HAP-1 (cell line): ENCODE data around the gene LIPC.

Source experiments
- DNase-seq, 2 experiments: peaks; one replicate each; pipeline ENCODE4 v3.0.0-alpha.2; 2016 to 2020; ENCODE audit warnings: low spot score in 2 of 2
- H3K27me3 ChIP-seq: fragments of 250-450 bp; sonication (Bioruptor Pico); 2 replicates; pipeline ENCODE4 v1.5.1; 2020; ENCODE audit warnings: low read depth, mild to moderate bottlenecking, moderate library complexity
- H3K36me3 ChIP-seq: fragments of 250-450 bp; sonication (Bioruptor Pico); replicated peaks from 2 replicates; pipeline ENCODE4 v1.5.1; 2020; ENCODE audit warnings: mild to moderate bottlenecking
- H3K4me1 ChIP-seq: fragments of 250-450 bp; sonication (Bioruptor Pico); 2 replicates; pipeline ENCODE4 v1.5.1; 2020; ENCODE audit warnings: mild to moderate bottlenecking
- H3K4me3 ChIP-seq: fragments of 250-450 bp; sonication (Bioruptor Pico); 2 replicates; pipeline ENCODE4 v1.5.1; 2020; ENCODE audit warnings: mild to moderate bottlenecking, moderate library complexity
- H3K9me3 ChIP-seq: fragments of 250-450 bp; sonication (Bioruptor Pico); 2 replicates; pipeline ENCODE4 v1.5.1; 2020; ENCODE audit warnings: mild to moderate bottlenecking, moderate library complexity
- in situ Hi-C: fragments of 300-500 bp; cut with MboI; formaldehyde crosslinking; loops from 3 replicates; pipeline ENCODE4 v1.14.3; 2020; ENCODE audit warnings: low sequenced_read_pairs, inconsistent platforms, mixed read lengths

Gene LIPC

GRCh38 chr15:58605931-58606530 is 174.2 kb downstream of the LIPC start:
- 0 out of 2 replicates have a peak, but pooled peaks cover 2% of the 10 kb centered on the region for H3K36me3 ChIP-seq
- no peaks in the 10 kb centered on the region for H3K9me3 ChIP-seq
- no peak for DNase-seq
- H3K4me1 ChIP-seq: no peaks in the 10 kb centered on the region
- no peaks in the 10 kb centered on the region for H3K27me3 ChIP-seq
- in situ Hi-C loops: no loop called here
- no peak overlapping the region for H3K4me3 ChIP-seq

GRCh38 chr15:58606577-58607080 is 174.8 kb downstream of the LIPC start:
- DNase-seq: no peak
- no peaks in the 10 kb centered on the region for H3K9me3 ChIP-seq
- H3K27me3 ChIP-seq: no peaks in the 10 kb centered on the region
- H3K36me3 ChIP-seq: 0 out of 2 replicates have a peak, but pooled peaks cover 2% of the 10 kb centered on the region
- no peak overlapping the region for H3K4me3 ChIP-seq
- H3K4me1 ChIP-seq: no peaks in the 10 kb centered on the region
- in situ Hi-C loops: no loop called here

GRCh38 chr15:58608129-58608590 is 176.4 kb downstream of the LIPC start:
- Histone ChIP-seq H3K36me3 (0 out of 2 replicates have a peak, but pooled peaks cover 2% of the 10 kb centered on the region), H3K27me3 (no peaks in the 10 kb centered on the region), H3K9me3 (no peaks in the 10 kb centered on the region), H3K4me3 (no peak overlapping the region), H3K4me1 (no peaks in the 10 kb centered on the region)
- in situ Hi-C loops: no loop called here
- DNase-seq: no peak

- Histone ChIP-seq H3K27me3 (no peaks in the 10 kb centered on the region), H3K4me3 (no peak overlapping the region)
- in situ Hi-C loops: no loop called here
Observed at GRCh38 chr15:58608711-58609110, 176.9 kb downstream of the LIPC start.

GRCh38 chr15:58611731-58612676 is 180.2 kb downstream of the LIPC start:
- Histone ChIP-seq H3K27me3 (no peaks in the 10 kb centered on the region), H3K4me3 (no peak overlapping the region), H3K4me1 (no peaks in the 10 kb centered on the region), H3K9me3 (no peaks in the 10 kb centered on the region), H3K36me3 (0 out of 2 replicates have a peak, but pooled peaks cover 2% of the 10 kb centered on the region)
- in situ Hi-C loops: no loop called here
- DNase-seq: no peak

More at GRCh38 chr15:58608711-58609110, 176.9 kb downstream of the LIPC start:
- Histone ChIP-seq H3K4me1 (no peaks in the 10 kb centered on the region), H3K36me3 (0 out of 2 replicates have a peak, but pooled peaks cover 2% of the 10 kb centered on the region), H3K9me3 (no peaks in the 10 kb centered on the region)
- no peak for DNase-seq

GRCh38 chr15:58616171-58616570 is 184.4 kb downstream of the LIPC start:
- Histone ChIP-seq H3K4me3 (no peak overlapping the region), H3K27me3 (no peaks in the 10 kb centered on the region), H3K9me3 (peaks cover 2% of the 10 kb centered on the region; the same call in 1 of the 2 replicates), H3K4me1 (peaks cover under 1% of the 10 kb centered on the region), H3K36me3 (peaks cover 4% of the 10 kb centered on the region; the same call in 1 of the 2 replicates)
- DNase-seq: no peak
- in situ Hi-C loops: no loop called here
